ENCODE measurements around the gene MTO1. TPM values are rescaled to one million over a fixed set of nuclear protein-coding genes. Genes with fewer than 3 reads are reported as not detected.
"Not testable (repeated sequence)": the region's sequence is repeated elsewhere in the genome, so short reads cannot be mapped to it uniquely, and the experiment has no call there.

Gene MTO1
- polyA plus RNA-seq, 1 donor = 20.3 TPM

GRCh38 chr6:73534628-73535027, 73.1 kb downstream of the MTO1 start:
- no peak for DNase-seq

GRCh38 chr6:73537677-73538076, 76.1 kb downstream of the MTO1 start:
- DNase-seq = no peak

- no peak for DNase-seq
Observed at GRCh38 chr6:73538116-73538779, 76.7 kb downstream of the MTO1 start.

GRCh38 chr6:73542481-73542880, 80.9 kb downstream of the MTO1 start:
- DNase-seq = not testable (repeated sequence)

- no peak for DNase-seq
Observed at GRCh38 chr6:73542891-73543290, 81.4 kb downstream of the MTO1 start.

GRCh38 chr6:73547036-73547435, 85.5 kb downstream of the MTO1 start:
- DNase-seq = no peak

- no peak for DNase-seq
Observed at GRCh38 chr6:73548458-73549446, 87.2 kb downstream of the MTO1 start.

- not testable (repeated sequence) for DNase-seq
Observed at GRCh38 chr6:73551115-73551514, 89.6 kb downstream of the MTO1 start.

GRCh38 chr6:73555380-73555949, 93.9 kb downstream of the MTO1 start:
- not testable (repeated sequence) for DNase-seq

- DNase-seq = no peak
Observed at GRCh38 chr6:73556836-73557235, 95.3 kb downstream of the MTO1 start.

Other genes with a start within 250 kb of the MTO1 start
- gene KHDC1L, start 236.2 kb upstream of the MTO1 start, polyA plus RNA-seq (ENCODE audit: insufficient read length) = not detected
- gene KHDC1, start 198.5 kb upstream of the MTO1 start, polyA plus RNA-seq (ENCODE audit: insufficient read length) = 5.5 TPM
- gene DPPA5, start 107.5 kb upstream of the MTO1 start, polyA plus RNA-seq (ENCODE audit: insufficient read length) = not detected
- gene KHDC3L, start 99.1 kb upstream of the MTO1 start, polyA plus RNA-seq (ENCODE audit: insufficient read length) = not detected
- 0.36 TPM for gene OOEP, start 91.8 kb upstream of the MTO1 start, polyA plus RNA-seq (ENCODE audit: insufficient read length)
- 1.2 TPM for gene DDX43, start 66.9 kb upstream of the MTO1 start, polyA plus RNA-seq (ENCODE audit: insufficient read length)
- 5.3 TPM for gene CGAS, start 9.4 kb upstream of the MTO1 start, polyA plus RNA-seq (ENCODE audit: insufficient read length)
- gene EEF1A1, start 59.3 kb downstream of the MTO1 start, polyA plus RNA-seq (ENCODE audit: insufficient read length) = 20,185 TPM
- gene SLC17A5, start 192.3 kb downstream of the MTO1 start, polyA plus RNA-seq (ENCODE audit: insufficient read length) = 13.9 TPM
- 12.3 TPM for gene CD109, start 234.5 kb downstream of the MTO1 start, polyA plus RNA-seq (ENCODE audit: insufficient read length)